Upper lobe of left lung (tissue), 6 donors: ENCODE measurements around the gene CYSRT1. TPM values are rescaled to one million over a fixed set of nuclear protein-coding genes. Genes with fewer than 3 reads are reported as not detected.
A peak's percentile ranks its signal among the peaks of the same experiment; 100 is the strongest.

Source experiments
- ATAC-seq, 2 donors: fragments of 200-7000 bp; cut with Tn5 transposase; one replicate each; pipeline ENCODE4 v1.9.1; 2022; ENCODE audit warnings: mild to moderate bottlenecking in 2 of 2, moderate library complexity in 2 of 2; ENCODE audit not compliant: low FRiP score in 2 of 2
- DNase-seq, 2 donors: peaks; one replicate each; pipeline ENCODE4 v3.0.0-alpha.2; 2019 to 2020
- H3K27ac ChIP-seq, 4 donors: fragments of 200-600 bp; sonication (generic); one replicate each; pipeline ENCODE4 v1.5.1; 2016 to 2019
- H3K27me3 ChIP-seq, 4 donors: fragments of 200-600 bp; sonication (generic); one replicate each; pipeline ENCODE4 v1.5.1; 2017 to 2019
- H3K36me3 ChIP-seq, 4 donors: fragments of 200-600 bp; sonication (generic); one replicate each; pipeline ENCODE4 v1.5.1; 2016 to 2019
- H3K4me1 ChIP-seq, 4 donors: fragments of 200-600 bp; sonication (generic); one replicate each; pipeline ENCODE4 v1.5.1; 2018 to 2019
- H3K4me3 ChIP-seq, 4 donors: fragments of 200-600 bp; sonication (generic); one replicate each; pipeline ENCODE4 v1.5.1; 2017 to 2019; ENCODE audit warnings: mild to moderate bottlenecking in 2 of 4, moderate library complexity in 1 of 4
- H3K9me3 ChIP-seq, 4 donors: fragments of 200-600 bp; sonication (generic); one replicate each; pipeline ENCODE4 v1.5.1; 2018 to 2019
- EP300 ChIP-seq, 4 donors: sonication (generic); formaldehyde crosslinking; IDR thresholded peaks; one replicate each; pipeline ENCODE4 v1.5.1; 2017; ENCODE audit warnings: antibody characterized with exemption in 4 of 4, control low read depth in 2 of 4
- POLR2A ChIP-seq, 4 donors: fragments of 450-650 bp; IDR thresholded peaks; one replicate each; pipeline ENCODE4 v1.5.1; 2016 to 2017; ENCODE audit warnings: antibody characterized with exemption in 4 of 4, mild to moderate bottlenecking in 2 of 4
- POLR2AphosphoS5 ChIP-seq, 2 donors: sonication (generic); formaldehyde crosslinking; IDR thresholded peaks; one replicate each; pipeline ENCODE4 v1.5.1; 2017; ENCODE audit warnings: antibody characterized with exemption in 2 of 2
- WGBS, 2 donors: methylation state at CpG; one replicate each; pipeline ENCODE4 v1.1.5; 2017 to 2018; 5-methylcytosine and 5-hydroxymethylcytosine counted together
- total RNA-seq, 6 donors: library from RNA; depleted of rRNA in 4 of 6; stranded (reverse); fragments of >200 nt in 4 of 6; gene quantifications; one replicate each; pipeline versions ENCODE4 v1.1.0 to v1.2.1, GENCODE V29; 2016 to 2021
- TF ChIP-seq, protein P1 (sequence below), 6 experiments: fragments of 450-650 bp in 4 of 6; fragments of 200-600 bp in 2 of 6; sonication (generic) in 2 of 6; IDR thresholded peaks; one replicate each; pipeline ENCODE4 v1.5.1; 2016 to 2019; ENCODE audit warnings: antibody characterized with exemption in 6 of 6
- donor health status: DM: no; HTN: no; CAD: no; lungs with moderate emphysema.
- donor health status: DM: no; HTN: yes; CAD: no; lungs with severe emphysema.

CYSRT1 gene
- total RNA-seq, 6 donors from 2014 or later, result 0.20 to 2.0 (median 0.97) TPM; not detected in 1

- peaks cover 14 to 31% (median 26%) of the 10 kb centered on the region in 4 donors for H3K4me1 ChIP-seq
- TF ChIP-seq POLR2AphosphoS5 (IDR thresholded peaks at IDR 0.05), result no peak
- H3K9me3 ChIP-seq, result no peaks in the 10 kb centered on the region
- DNase-seq (peak in 1 of 2 donors; percentile 56), ATAC-seq (no peak)
- WGBS, 2 donors, result 61 to 80% methylated on average over 2 to 10 of the region's 10 CpGs
- H3K27me3 ChIP-seq, result peaks cover 0 to 34% (median 4%) of the 10 kb centered on the region in 4 donors
- H3K4me3 ChIP-seq, result no peak overlapping the region
- no peaks in the 10 kb centered on the region for H3K36me3 ChIP-seq
- no peak overlapping the region for H3K27ac ChIP-seq
Observed at GRCh38 chr9:137232101-137232500, 7.1 kb downstream of the CYSRT1 start.

DNA sequence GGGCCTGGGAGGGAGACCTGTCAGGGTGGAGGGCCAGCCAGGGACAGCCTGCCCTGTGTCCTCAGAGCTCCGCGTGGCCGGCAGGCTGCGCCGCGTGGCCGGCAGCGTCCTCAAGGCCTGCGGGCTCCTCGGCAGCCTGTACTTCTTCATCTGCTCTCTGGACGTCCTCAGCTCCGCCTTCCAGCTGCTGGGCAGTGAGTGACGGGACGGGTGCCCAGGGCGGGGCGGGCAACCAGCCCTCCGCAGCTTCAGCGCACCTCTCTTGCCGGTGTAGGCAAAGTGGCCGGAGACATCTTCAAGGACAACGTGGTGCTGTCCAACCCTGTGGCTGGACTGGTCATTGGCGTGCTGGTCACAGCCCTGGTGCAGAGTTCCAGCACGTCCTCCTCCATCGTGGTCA lies 7.5 kb downstream of the CYSRT1 start:
- H3K9me3 ChIP-seq, result no peaks in the 10 kb centered on the region
- H3K27ac ChIP-seq, result no peak overlapping the region
- no peak for ATAC-seq
- H3K4me1 ChIP-seq, result peaks cover 14 to 31% (median 24%) of the 10 kb centered on the region in 4 donors
- TF ChIP-seq POLR2A (IDR thresholded peaks at IDR 0.05) (no peak), POLR2AphosphoS5 (IDR thresholded peaks at IDR 0.05) (no peak), EP300 (IDR thresholded peaks at IDR 0.05) (no peak)
- TF ChIP-seq, protein P1, sequence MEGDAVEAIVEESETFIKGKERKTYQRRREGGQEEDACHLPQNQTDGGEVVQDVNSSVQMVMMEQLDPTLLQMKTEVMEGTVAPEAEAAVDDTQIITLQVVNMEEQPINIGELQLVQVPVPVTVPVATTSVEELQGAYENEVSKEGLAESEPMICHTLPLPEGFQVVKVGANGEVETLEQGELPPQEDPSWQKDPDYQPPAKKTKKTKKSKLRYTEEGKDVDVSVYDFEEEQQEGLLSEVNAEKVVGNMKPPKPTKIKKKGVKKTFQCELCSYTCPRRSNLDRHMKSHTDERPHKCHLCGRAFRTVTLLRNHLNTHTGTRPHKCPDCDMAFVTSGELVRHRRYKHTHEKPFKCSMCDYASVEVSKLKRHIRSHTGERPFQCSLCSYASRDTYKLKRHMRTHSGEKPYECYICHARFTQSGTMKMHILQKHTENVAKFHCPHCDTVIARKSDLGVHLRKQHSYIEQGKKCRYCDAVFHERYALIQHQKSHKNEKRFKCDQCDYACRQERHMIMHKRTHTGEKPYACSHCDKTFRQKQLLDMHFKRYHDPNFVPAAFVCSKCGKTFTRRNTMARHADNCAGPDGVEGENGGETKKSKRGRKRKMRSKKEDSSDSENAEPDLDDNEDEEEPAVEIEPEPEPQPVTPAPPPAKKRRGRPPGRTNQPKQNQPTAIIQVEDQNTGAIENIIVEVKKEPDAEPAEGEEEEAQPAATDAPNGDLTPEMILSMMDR (IDR thresholded peaks at IDR 0.05), result no peak
- WGBS, 2 donors, result 71 to 72% methylated on average over 13 to 24 of the region's 24 CpGs
- DNase-seq, result peak in 1 of 2 donors; percentile 74
- H3K36me3 ChIP-seq, result no peaks in the 10 kb centered on the region
- peaks cover 0 to 34% (median 4%) of the 10 kb centered on the region in 4 donors for H3K27me3 ChIP-seq
- no peak overlapping the region for H3K4me3 ChIP-seq

DNA sequence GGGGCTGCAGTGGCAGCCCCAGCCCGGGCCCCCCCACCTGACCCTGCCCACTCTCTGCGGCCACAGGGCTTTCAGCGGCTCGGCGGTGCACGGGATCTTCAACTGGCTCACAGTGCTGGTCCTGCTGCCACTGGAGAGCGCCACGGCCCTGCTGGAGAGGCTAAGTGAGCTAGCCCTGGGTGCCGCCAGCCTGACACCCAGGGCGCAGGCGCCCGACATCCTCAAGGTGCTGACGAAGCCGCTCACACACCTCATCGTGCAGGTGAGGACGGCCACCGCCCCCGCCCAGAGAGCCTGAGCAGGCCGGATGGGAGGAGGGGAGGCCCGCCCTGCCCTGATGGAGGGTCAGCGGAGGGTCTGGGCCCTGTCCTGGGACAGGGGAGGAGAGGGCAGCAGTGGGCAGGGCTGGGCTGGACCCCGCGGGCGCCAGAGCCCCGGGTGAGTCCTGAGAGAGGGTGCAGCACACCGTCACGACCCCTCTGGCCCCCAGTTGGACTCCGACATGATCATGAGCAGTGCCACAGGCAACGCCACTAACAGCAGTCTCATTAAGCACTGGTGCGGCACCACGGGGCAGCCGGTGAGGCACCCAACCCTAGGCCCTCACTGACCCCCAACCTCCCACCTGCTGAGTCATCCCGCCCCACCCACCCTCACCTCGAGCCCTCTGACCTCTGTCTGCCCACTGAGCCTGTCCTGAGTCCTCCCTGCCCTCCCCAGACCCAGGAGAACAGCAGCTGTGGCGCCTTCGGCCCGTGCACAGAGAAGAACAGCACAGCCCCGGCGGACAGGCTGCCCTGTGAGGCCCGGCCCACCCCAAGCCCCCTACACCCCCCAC lies 8.4 kb downstream of the CYSRT1 start:
- no peak overlapping the region for H3K4me3 ChIP-seq
- ATAC-seq (no peak), DNase-seq (no peak)
- no peak overlapping the region for H3K27ac ChIP-seq
- peaks cover 14 to 30% (median 17%) of the 10 kb centered on the region in 4 donors for H3K4me1 ChIP-seq
- H3K36me3 ChIP-seq, result no peaks in the 10 kb centered on the region
- H3K27me3 ChIP-seq, result peaks cover 0 to 34% (median 4%) of the 10 kb centered on the region in 4 donors
- 78 to 80% methylated on average over 1 to 32 of the region's 40 CpGs for WGBS, 2 donors
- no peak for TF ChIP-seq EP300 (IDR thresholded peaks at IDR 0.05)
- H3K9me3 ChIP-seq, result no peaks in the 10 kb centered on the region

DNA sequence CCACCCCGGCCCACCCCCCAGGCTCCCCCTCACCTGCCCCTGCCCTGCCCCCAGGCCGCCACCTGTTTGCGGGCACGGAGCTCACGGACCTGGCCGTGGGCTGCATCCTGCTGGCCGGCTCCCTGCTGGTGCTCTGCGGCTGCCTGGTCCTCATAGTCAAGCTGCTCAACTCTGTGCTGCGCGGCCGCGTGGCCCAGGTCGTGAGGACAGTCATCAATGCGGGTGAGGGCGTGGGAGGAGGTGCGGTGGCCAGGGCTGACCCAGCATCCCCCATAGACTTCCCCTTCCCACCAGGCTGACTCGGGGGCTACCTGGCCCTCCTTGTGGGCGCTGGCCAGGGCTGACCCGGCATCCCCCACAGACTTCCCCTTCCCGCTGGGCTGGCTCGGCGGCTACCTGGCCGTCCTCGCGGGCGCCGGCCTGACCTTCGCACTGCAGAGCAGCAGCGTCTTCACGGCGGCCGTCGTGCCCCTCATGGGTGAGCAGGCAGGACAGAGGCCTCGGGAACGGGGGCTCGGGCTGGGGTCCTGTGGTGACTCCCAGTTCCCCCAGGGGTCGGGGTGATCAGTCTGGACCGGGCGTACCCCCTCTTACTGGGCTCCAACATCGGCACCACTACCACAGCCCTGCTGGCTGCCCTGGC lies 9.2 kb downstream of the CYSRT1 start:
- no peaks in the 10 kb centered on the region for H3K36me3 ChIP-seq
- no peak overlapping the region for H3K4me3 ChIP-seq
- H3K4me1 ChIP-seq, result peaks cover 15 to 38% (median 22%) of the 10 kb centered on the region in 4 donors
- no peak for ATAC-seq
- no peak overlapping the region for H3K27ac ChIP-seq
- peaks cover 0 to 27% (median 4%) of the 10 kb centered on the region in 4 donors for H3K27me3 ChIP-seq
- 52% methylated on average over 26 of the region's 40 CpGs; no CpG with 5 or more reads in 1 of the 2 donors for whole genome bisulfite sequencing, 2 donors
- TF ChIP-seq POLR2AphosphoS5 (IDR thresholded peaks at IDR 0.05) (no peak), POLR2A (IDR thresholded peaks at IDR 0.05) (no peak), EP300 (IDR thresholded peaks at IDR 0.05) (no peak)
- TF ChIP-seq, protein P1 (IDR thresholded peaks at IDR 0.05), result no peak
- no peaks in the 10 kb centered on the region for H3K9me3 ChIP-seq
- peak in 1 of 2 donors; percentile 81 for DNase-seq

- peaks cover 19 to 45% (median 28%) of the 10 kb centered on the region in 4 donors for H3K4me1 ChIP-seq
- peak in 1 of 2 donors; percentile 73 for DNase-seq
- no peaks in the 10 kb centered on the region for H3K9me3 ChIP-seq
- TF ChIP-seq EP300 (IDR thresholded peaks at IDR 0.05) (no peak), POLR2AphosphoS5 (IDR thresholded peaks at IDR 0.05) (no peak), POLR2A (IDR thresholded peaks at IDR 0.05) (no peak)
- TF ChIP-seq, protein P1 (IDR thresholded peaks at IDR 0.05), result no peak
- no peaks in the 10 kb centered on the region for H3K36me3 ChIP-seq
- H3K27ac ChIP-seq, result no peak overlapping the region
- 81 to 82% methylated on average over 14 to 16 of the region's 18 CpGs for WGBS, 2 donors
- H3K27me3 ChIP-seq, result peaks cover 0 to 20% (median 4%) of the 10 kb centered on the region in 4 donors
- no peak for ATAC-seq
- no peak overlapping the region for H3K4me3 ChIP-seq
Observed at GRCh38 chr9:137234758-137235423, 9.9 kb downstream of the CYSRT1 start.
